ENCODE results near the gene RAB17.
"Not testable (repeated sequence)": the region's sequence is repeated elsewhere in the genome, so short reads cannot be mapped to it uniquely, and the experiment has no call there.

RAB17 gene

DNA sequence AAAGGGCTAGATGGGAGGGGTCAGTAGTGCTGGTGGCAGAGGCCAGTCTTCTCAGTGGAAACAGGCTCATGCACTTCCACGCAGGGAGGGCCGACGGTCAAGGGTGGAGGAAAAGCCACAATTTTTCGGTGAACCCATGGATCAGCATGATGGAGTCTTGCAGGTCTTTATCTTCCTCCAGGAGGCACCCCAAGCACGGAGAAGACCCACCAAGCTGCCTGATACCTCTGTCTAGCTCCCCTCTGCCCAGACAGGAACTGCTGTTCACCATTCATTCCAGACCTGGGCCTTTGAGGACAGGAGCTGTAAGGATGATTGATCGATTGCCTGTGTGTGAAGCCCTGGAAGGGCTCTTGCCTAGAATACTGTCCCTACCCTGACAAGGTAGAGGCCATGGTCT lies 34.0 kb upstream of the RAB17 start:
- no peak for DNase-seq

DNA sequence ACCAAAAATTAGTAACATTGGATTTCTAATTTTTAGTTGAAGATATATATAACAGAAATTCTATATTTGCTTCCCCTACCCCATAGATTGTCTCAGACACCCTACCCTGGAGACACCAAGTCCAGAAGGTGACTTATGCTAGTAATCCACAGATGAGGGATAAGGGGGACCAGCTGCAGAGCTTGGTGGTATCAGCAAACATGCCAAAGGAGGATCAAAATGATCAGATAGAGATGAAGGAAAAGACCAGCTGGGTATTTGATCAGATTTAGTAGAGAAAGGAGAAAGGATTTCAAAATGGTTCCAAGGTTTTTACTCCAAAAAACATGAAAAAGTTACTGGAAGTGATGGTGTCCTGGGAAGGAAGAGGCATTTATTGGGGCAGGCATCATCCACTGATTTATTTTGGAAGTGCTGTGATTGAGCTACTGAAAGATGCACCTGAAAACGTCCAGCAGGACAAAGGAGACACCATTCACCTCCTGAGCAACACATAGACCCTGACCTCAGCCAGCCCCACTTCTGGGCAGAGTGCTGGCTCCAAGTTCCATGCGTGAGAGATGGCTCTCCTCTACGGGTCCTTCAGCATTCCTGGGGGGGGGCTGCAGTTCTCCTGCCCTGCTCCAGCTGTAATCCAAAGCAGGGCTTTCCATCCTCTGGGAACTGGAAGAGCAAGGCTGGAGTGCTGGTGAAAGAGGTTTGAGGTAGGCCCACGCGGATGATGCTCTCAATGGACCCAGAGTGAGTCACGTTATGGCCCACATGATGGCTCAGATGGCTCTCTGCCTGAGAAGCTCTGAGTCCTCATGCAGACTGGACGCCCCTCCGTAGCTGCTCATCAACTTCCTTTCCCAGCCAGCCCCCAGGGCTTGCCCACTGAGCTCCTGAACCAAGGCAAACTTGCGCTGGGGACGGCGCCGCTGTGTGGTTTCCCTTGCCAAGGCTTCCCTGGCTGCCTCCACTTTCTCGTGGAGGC lies 33.2 kb upstream of the RAB17 start:
- no peak for DNase-seq

DNA sequence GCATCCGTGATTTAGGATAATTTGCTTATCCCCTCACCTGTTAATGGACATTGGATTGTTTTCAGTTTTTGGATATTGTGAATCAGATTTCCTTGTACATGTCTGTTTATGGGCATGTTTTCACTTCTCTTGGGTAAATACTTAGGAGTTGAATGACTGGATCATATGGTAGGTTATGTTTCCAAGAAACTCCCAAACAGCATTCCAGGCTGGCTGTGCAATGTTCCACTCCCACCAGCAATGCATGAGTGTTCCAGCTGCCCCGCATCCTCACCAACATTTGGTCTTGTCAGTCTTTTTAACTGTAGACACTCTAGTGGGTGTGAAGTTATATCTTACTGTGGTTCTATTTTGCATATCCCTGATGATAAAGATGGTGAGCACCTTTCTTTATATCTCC lies 27.9 kb upstream of the RAB17 start:
- DNase-seq, result no peak

DNA sequence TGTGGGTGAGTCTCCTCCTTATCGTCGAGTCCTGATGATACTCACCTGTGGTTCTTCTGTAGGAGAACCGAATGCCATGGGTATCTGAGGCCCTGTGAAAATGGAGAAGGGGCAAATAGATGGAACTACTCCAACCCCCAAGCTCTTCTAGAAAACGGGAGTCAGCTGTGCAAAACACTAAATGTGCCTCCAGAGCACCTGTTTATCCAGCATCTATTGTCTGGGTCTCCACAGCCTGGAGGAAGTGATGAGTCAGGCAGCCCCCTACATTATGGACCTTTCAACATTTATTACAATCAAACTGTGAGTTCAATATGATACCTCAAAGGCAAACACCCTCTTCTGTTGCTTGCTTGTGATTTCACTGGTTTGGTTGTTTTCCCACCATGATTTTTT lies 27.1 kb upstream of the RAB17 start:
- no peak for DNase-seq

DNA sequence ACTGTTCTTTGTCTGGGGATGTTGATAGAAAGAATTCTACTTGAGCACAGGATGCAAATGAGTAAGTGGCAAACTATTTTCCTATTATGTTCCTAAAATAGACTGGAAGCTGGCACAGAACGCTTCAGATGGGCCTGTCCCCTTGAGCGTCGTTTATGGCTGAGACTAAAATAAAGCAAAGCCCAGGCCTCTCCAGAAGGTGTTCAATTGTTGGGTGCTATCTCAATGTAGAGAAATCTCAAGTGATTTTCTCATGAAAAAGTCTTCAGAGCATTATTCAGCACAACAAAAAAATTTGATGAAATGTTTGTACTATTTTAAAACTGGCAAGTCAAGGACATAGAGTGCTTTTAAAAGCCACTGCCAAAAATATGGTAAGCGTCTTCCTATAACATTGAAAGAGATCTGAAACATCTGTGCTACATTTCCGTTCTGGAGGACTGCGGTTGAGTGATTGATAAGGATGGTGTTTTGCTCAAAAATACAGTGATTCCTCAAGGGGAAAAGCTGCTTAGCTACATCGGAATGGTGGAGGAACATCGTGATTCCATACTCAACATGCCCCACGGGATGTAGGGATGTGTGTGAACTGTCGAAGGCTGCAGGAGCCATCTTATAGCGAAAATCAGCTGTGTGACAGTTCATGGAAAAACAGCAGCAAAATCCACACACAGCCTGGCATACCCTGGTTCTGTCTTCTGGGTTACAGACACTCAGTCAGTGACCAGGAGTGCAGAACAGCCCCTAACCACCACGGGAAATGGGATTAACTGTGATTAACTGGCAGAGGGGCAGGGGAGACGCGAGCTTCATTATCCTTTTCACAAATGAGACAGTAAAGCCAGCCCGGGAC lies 26.4 kb upstream of the RAB17 start:
- DNase-seq, result no peak

DNA sequence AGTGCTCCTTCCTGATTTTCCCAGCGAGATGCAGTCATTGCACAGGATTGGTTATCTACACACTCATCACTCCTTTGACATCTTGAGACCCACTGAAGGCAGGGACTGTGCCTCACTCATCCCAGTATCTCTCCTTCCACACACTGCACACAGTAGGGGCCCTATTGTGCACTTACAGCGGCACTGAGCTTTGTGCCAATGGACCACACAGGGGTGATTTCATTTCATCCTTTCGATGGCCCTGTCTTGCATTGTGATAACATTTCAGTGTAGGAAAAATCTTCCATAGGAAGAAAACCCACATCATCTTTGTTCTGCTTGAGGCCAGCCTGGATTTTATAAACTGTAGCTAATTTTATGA lies 25.8 kb upstream of the RAB17 start:
- DNase-seq, result no peak

DNA sequence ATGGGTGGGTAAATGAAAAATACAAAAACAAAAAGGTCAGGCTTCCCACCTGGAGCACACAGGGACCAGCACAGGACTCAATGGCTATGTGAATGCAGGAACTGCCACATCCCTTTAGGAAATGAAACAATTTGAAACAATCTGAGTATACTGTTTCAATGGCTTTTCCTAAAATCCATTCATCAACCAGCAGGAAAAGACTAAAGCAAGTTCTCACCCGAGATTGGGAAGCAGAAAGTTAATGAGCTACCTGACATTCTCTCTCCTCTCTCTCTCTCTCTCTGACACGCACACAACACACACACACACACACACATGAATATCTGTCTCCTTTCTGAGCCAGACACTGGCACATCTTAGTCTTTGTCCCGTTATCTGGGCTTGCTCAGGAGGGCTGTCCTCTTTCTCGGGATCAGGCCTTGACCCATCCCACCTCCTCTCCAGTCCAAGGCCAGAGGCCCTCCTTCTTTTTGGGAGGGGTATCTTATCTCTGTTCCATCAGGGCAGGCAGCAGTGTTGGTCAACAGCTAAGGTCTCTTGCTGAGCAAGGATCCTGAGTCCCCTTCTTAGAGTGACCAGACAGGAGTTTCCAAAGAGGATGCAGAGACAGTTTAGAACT lies 25.2 kb upstream of the RAB17 start:
- DNase-seq, result no peak

DNA sequence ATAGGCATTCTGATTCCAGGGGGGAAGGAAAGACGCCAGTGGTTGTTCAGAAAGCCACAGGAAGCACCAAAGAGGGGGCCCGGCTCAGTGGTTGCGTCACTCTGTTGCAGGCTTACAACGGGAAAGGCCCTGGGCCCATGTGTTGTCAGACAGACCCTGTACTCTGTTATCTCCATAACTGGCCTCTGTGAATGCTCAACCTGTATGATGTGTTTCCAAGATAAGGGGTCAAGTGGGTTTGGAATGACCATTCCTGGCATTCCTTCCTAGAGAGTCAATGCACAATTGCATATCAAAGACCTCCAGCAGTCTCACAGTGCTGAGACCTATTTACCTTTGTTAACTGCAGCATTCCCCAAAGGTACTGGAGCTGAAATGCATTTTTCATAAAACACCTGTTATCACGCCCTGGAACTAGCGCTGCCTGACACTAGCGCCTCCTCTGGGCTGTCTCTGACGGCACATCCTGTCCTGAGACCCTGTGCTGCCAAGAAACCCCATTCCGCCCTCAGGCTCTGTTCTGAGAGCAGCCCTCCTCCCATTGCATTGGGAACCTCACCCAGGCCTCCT lies 23.7 kb upstream of the RAB17 start:
- no peak for DNase-seq

DNA sequence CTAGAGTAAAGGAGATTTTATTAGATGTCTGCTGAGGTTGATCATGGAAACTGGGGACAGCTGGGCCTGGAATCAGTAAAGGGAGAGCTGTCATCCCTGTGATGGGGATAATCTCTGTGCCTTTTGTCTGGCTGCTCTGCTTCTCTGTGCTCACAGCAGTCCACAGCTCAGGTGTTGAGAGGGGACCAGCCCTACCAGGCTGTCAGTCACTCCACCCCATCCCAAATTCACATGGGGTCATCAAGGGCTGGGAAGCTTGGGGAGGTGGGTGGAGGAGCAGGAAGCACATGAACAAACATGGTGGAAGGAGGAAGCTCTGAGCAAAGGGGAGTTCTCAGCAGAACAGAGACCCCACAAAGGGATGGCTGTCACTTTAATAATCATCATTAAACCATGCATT lies 23.1 kb upstream of the RAB17 start:
- DNase-seq, result no peak

DNA sequence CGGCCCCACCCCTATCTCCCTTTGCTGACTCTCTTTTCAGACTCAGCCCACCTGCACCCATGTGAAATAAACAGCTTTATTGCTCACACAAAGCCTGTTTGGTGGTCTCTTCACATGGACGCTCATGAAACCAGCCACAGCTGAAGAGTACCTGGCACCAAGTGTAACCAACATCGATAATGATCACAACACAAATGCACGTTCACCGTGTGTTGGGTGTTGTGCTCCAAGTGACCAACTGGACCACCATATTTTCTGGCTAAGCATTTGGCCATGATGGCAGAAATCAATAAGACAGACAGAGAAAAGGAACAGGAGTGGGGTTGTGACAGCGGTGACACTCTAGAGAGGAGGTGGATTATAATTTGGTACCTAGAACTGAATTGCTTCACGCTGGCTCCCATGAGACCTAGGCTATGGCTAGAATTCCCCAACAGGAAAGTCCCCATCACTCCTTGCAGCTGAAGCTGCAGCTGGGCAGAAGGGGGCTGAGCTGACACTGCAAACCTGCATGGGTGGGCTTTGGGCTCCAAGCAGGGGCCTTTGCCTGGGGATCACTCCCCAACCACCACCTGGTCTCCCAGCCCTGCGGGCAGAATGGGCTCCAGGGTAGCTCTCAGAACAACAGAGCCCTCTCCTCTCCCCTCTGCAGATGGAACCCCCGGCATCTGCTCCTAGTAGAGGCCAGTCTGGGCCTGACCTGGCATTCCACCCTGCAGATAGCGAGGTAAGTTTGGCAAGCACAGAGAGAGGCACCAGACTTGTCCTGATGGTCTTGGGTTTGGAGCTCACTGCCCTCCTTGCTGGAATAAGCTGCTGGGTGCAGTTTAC lies 22.2 kb upstream of the RAB17 start:
- DNase-seq, result no peak

DNA sequence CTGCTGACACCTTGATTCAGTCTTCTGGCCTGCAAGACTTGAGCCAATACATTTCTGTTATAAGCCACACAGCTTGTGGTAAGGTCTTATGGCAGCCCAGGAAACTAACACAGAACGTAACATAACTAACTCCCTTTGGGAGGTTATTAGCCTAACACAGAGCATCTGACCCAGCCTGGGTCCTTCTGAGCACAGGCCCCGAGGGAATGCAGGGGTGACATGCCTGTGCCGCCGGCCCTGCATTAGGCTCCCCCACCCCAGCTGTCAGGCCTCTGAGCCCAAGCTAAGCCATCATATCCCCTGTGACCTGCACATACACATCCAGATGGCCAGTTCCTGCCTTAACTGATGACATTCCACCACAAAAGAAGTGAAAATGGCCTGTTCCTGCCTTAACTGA lies 16.0 kb upstream of the RAB17 start:
- DNase-seq, result not testable (repeated sequence)

DNA sequence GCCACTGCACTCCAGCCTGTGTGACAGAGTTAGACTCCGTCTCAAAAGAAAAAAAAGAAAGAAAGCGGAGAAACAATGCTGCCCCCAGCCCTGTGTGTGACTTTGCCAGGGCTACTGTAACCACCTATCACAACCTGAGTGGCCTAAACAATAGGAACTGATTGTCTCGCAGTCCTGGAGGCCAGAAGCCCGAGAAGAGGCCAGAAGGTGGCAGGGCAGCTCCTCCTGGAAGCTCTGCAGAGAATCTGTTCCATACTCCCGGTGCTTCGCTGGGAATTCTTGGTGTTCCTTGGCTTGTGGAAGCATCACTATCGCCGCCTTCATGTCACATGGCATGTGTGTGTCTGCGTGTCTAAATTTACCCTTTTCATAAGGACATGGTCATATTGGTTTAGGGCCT lies 14.4 kb upstream of the RAB17 start:
- DNase-seq, result no peak

DNA sequence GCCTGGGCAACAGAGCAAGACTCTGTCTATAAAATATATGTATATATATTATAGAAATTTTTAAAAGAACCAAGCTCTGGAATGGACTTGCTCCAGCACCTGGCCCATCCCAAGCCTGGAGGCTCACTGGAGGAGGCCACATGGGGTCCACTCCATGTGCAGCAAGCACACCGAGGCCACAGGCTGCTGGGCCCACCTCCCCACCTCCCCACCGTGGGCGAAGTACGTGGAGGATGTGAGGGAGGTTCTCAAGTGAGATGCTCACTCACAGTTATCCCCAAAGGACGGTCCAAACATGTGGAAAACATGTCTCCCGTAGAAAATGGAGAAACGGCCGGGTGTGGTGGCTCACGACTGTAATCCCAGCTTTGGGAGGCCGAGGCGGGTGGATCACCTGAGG lies 13.9 kb upstream of the RAB17 start:
- no peak for DNase-seq

DNA sequence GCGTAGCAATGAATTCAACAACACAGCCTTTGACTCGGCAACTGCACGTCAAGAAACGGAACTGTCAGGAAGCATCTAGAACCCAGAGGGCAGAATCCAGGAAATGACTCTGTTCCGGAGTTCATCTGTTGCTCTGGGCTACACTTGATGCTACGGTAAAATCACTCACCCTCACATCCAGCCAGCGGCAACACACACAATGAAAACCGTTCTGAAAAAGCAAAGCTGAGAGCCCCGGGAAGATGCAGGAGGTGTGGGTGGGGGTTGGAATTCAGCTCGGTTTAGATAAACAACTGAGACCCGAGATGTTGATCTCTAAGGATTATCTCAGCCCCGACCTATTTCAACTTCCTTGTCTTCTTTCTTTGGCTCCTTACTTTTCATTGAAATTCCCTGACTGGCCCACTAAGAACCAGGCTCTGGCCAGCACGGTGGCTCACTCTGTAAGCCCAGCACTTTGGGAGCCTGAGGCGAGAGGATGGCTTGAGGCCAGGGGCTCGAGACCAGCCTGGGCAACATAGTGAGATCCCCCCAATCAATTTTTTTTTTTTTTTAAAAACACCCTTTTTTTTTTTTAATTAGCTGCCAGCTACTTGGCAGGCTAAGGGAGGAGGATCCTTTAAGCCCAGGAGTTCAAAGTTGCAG lies 13.3 kb upstream of the RAB17 start:
- peak; percentile 85 for DNase-seq

DNA sequence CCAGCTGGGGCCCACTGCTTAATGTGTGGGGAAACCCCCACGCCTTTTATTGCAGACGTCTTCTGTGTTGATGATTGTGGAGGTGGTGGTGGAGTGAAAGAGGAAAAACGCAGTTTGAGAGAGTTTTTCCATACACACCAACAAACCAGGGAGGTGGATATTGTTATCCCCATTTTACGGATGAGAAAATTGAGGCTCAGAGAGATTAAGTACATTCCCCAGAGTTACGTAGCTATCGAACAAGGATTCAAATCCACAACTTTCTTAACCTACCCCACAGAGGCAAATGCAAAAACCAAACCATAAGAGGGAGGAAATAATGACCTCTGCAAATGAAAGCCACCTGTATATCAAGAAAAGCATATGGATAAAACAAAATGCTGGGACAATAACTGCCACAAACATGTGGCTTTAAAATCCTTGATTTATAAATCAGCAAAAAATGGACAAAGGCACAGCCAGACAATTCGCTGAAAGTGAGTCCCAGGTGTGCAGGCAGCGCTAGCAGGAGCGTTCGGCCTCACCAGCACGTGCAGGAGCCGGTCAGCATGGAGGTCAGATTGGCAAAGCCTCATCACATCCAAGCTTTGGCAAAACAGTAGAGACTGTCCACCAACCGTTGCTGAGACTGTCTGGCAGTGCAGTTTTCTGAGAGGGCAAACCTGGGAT lies 12.6 kb upstream of the RAB17 start:
- no peak for DNase-seq

DNA sequence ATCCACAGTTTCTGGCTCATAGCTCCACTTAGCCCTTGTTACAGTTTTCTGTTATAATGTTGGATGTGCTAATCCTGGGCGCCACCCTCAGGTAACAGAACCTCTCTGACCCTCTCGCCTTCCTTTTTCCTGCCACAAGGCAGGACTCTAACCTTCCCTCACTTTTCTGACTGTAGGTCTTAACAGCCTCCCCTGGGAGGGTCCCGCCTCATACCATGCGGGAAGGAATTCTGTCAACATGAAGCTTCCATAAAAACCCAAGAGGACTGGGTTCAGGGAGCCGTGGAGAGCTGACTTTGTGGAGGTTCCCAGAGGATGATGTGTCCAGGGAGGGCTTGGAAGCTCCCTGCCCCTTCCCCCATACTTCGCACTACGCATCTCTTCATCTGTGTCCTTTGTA lies 11.9 kb upstream of the RAB17 start:
- DNase-seq, result no peak

DNA sequence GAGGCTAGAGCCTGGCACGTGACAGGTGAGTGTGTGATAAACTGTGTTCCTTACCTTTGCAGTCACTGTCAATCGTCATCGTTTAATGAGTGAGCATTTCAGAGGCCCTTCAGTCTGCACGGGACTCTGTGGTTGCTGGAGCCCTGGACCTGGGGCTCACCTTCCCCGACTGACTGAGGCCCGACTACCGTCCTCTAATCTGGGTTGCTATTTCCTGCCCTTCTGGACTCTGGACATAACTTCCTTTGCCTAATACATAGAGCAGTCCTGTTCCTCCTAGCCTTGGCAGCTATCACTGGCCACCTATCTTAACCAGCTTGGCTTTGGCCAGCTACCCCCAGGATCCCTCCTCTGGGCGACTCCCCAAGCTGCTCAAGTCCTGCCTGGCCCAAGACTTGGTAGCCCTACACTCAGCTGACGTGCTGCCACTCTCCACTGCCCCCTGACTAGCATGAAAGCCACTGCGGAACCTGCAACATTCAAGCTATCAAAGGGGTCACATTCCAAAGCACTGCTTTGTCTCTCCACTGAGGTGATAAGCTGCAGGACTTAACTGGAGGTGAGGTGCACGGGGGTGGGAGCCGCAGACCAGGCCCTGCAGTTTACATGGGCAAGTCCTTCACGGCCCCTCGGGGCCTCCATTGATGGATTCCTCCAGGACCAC lies 11.1 kb upstream of the RAB17 start:
- no peak for DNase-seq

DNA sequence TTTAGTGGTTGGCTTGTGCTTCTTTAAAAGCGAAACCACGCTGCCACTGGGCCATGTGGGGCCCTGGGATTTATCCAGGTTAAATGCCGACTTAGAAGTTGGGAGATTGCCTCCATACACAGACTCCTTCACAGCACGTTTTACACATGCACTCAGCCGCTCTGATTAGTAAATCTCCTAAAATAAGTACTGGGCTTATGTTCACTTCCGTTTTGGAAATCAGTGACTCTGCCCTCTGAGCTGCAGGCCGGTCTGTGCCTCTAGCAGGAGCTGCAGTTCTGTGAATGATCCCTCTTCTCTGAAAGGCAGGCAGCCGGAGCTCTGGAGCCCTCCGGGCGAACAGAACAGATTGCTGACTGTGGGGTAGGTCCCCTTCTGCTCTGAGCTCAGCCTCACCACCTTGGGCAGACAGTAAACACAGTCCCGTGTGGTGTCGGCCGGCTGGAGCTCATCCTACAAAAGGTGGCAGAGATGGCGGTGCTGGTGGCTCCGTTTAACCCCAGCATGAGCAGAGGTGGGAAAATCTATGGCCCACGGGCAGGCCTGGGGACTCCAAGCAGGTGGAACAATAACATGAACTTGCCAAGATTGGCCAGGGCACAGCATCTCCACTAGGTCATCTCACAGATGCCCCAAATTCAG lies 9.8 kb upstream of the RAB17 start:
- no peak for DNase-seq

DNA sequence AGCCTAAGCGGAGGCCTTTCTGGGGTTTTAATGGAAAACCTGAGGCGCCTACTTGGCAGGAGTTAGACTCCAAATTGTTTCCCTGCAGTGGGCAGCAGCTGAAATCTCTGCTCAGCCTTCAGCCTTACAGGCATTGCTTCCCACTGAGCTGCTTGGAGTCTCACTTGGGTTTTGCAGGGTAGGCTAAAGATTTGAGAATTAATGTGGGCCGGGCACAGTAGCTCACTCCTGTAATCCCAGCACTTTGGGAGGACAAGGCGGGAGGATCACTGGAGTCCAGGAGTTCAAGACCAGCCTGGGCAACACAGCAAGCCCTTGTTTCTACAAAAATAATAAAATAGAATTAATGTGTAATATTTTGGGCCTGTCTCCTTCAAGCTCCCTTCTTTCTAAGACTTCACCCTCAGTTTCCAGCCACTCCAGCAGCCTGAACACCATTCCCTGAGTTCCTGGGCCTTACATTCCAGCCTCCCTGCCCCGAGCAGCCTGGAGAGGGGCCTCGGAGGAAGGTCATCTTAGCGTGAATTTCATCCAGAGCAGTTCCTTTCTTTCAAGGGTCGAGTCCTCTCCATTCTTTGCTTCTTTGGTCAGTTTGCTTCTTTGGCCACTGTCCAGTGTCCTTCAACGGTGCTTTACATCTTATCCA lies 9.1 kb upstream of the RAB17 start:
- DNase-seq, result no peak

All from CD4-positive, alpha-beta T cell treated with Interleukin-12 subunit alpha and Interleukin-12 subunit beta, for 1 hour (primary cell).